Liver (tissue), 9 donors: ENCODE data around the gene DHPS. TPM values are rescaled to one million over a fixed set of nuclear protein-coding genes. Genes with fewer than 3 reads are reported as not detected.

Experiments used
- DNase-seq: peaks from one replicate; pipeline ENCODE4 v3.0.0-alpha.2; 2017; ENCODE audit warnings: low spot score
- H3K27ac ChIP-seq, 2 donors: one replicate each; pipeline ENCODE4 v1.7.0; 2013; ENCODE audit warnings: inconsistent platforms in 2 of 2, low read length in 2 of 2, control low read depth in 1 of 2, low read depth in 1 of 2, mild to moderate bottlenecking in 1 of 2
- H3K27me3 ChIP-seq, 4 donors: one replicate each; pipeline versions ENCODE4 v1.6.1 to v1.7.0; 2013; ENCODE audit warnings: low read length in 3 of 4, inconsistent platforms in 1 of 4, mild to moderate bottlenecking in 1 of 4, moderate library complexity in 1 of 4; ENCODE audit not compliant: control insufficient read depth in 4 of 4, insufficient read depth in 4 of 4
- H3K36me3 ChIP-seq, 4 donors: one replicate each; pipeline versions ENCODE4 v1.6.1 to v1.7.0; 2013; ENCODE audit warnings: low read length in 3 of 4, mild to moderate bottlenecking in 3 of 4, low read depth in 1 of 4, moderate library complexity in 1 of 4; ENCODE audit not compliant: control insufficient read depth in 4 of 4, insufficient read depth in 3 of 4
- H3K4me1 ChIP-seq, 4 donors: one replicate each; pipeline versions ENCODE4 v1.6.1 to v1.7.0; 2013; ENCODE audit warnings: low read length in 3 of 4, mild to moderate bottlenecking in 3 of 4, moderate library complexity in 1 of 4; ENCODE audit not compliant: control insufficient read depth in 4 of 4, insufficient read depth in 4 of 4
- H3K4me3 ChIP-seq, 3 donors: one replicate each; pipeline versions ENCODE4 v1.6.1 to v1.7.0; 2013; ENCODE audit warnings: low read length in 3 of 3, control low read depth in 1 of 3, low read depth in 1 of 3, mild to moderate bottlenecking in 1 of 3
- H3K9ac ChIP-seq, 2 donors: one replicate each; pipeline ENCODE4 v1.7.0; 2013; ENCODE audit warnings: low read length in 2 of 2, mild to moderate bottlenecking in 2 of 2, moderate library complexity in 2 of 2, control low read depth in 1 of 2, low read depth in 1 of 2
- H3K9me3 ChIP-seq, 4 donors: one replicate each; pipeline versions ENCODE4 v1.6.1 to v1.7.0; 2013; ENCODE audit warnings: low read length in 3 of 4; ENCODE audit not compliant: control insufficient read depth in 4 of 4
- EGR1 ChIP-seq, 2 donors: IDR thresholded peaks; 2 replicates each; pipeline ENCODE4 v1.6.1; 2016 to 2018; ENCODE audit warnings: antibody characterized with exemption in 2 of 2, low read depth in 2 of 2
- FOXA1 ChIP-seq: IDR thresholded peaks from 2 replicates; pipeline ENCODE4 v1.6.1; 2016; ENCODE audit warnings: antibody characterized with exemption
- HNF4G ChIP-seq: IDR thresholded peaks from 2 replicates; pipeline ENCODE4 v1.6.1; 2016; ENCODE audit warnings: antibody characterized with exemption
- JUND ChIP-seq, 2 donors: IDR thresholded peaks; 2 replicates each; pipeline ENCODE4 v1.6.1; 2016; ENCODE audit warnings: antibody characterized with exemption in 2 of 2
- NR2F2 ChIP-seq: IDR thresholded peaks from 2 replicates; pipeline ENCODE4 v1.6.1; 2016; ENCODE audit warnings: antibody characterized with exemption
- RAD21 ChIP-seq, 2 donors: IDR thresholded peaks; 2 replicates each; pipeline ENCODE4 v1.6.1; 2016; ENCODE audit warnings: antibody characterized with exemption in 2 of 2, mild to moderate bottlenecking in 2 of 2
- RXRA ChIP-seq, 2 donors: IDR thresholded peaks; 2 replicates each; pipeline ENCODE4 v1.6.1; 2017 to 2018; ENCODE audit warnings: antibody characterized with exemption in 2 of 2, mild to moderate bottlenecking in 1 of 2
- SP1 ChIP-seq: IDR thresholded peaks from 2 replicates; pipeline ENCODE4 v1.6.1; 2018; ENCODE audit warnings: antibody characterized with exemption, mild to moderate bottlenecking
- WGBS: extraction: QIAGEN DNeasy Blood & Tissue Kit; methylation state at CpG from one replicate; pipeline ENCODE4 v1.1.7; 2013; 5-methylcytosine and 5-hydroxymethylcytosine counted together
- polyA plus RNA-seq, 2 donors: library from polyadenylated mRNA; stranded (reverse) in 1 of 2; unstranded in 1 of 2; fragments of 200-250 nt in 1 of 2; fragments of >200 nt in 1 of 2; fragmentation: Nextera tagmentation in 1 of 2; extraction: Ambion mirVana in 1 of 2; gene quantifications; one replicate each; pipeline versions ENCODE4 v1.2.1 to v1.2.3, GENCODE V29; 2013 to 2015
- total RNA-seq, 2 donors: library from RNA; depleted of rRNA; stranded (reverse); fragments of >200 nt; gene quantifications; one replicate each; pipeline ENCODE4 v1.2.3, GENCODE V29; 2014
- TF ChIP-seq, protein P1 (sequence below): IDR thresholded peaks from 2 replicates; pipeline ENCODE4 v1.6.1; 2016; ENCODE audit warnings: antibody characterized with exemption, mild to moderate bottlenecking
- TF ChIP-seq, protein P2 (sequence below): fragments of 150-350 bp; IDR thresholded peaks from 2 replicates; pipeline ENCODE4 v1.5.1; 2017; ENCODE audit warnings: improper control_type of control experiment, low read depth, low read length; ENCODE audit not compliant: missing input control
- TF ChIP-seq, protein P3 (sequence below): IDR thresholded peaks from 2 replicates; pipeline ENCODE4 v1.6.1; 2016; ENCODE audit warnings: antibody characterized with exemption
- donor health status: healthy.
- donor health status: healthy.
- donor health status: healthy.
- donor health status: healthy.
- donor health status: healthy.

DHPS gene
- total and polyA plus RNA-seq, 4 donors = 29.1 to 53.9 (median 42.6) TPM

DNA sequence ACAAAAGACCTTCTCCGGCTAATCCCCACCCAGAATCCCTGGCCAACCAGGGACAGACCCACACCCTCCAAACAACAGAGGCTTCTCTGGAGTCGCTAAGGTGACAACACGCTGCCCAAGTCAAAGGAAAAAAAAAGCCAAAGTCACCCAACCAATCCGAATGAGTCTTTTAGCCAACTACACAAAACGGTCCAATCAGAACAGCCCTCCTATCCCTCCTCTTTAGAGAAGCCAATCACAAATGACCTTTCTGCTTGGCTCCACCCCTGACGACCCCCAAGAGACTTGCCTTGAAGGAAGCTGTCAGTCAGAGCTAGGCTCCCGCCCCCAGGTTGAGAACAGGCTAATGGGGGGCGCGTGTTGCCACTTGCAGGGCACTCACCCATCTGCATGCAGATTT, 21.4 kb upstream of the DHPS start:
- WGBS = 88% methylated on average over 9 of the region's 9 CpGs

DNA sequence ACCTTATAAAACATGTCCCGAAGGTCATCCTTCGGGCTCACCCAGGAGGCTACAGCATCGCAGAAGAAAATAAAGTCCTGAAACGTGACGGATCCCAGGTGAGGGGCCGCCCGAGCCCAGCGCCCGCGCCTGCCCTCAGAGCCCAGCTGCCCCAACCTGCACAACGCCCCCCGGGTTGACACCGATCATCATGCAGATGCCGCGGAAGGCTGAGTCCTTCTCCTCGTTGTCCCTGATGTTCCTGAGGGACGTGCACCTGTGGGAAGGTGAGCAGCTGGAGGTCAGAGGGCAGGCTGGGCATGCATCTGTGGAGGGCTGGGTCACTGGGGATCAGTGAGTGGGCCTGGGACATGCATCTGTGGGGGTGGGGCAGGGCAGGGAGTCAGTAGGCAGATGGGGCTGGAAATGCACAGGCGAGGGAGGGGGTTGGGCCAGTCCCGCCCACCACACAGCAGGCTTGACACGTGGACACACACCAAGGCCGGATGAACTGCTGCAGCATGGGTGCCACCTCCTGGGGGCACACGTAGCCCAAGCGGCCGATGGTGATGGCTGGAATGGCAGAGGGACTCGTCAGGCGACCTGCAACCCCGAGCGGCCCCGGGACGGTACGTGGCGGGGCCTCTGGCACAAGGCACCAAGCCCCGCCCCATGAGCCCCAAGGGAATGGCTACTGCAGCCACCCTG, 20.1 kb upstream of the DHPS start:
- DNase-seq = no peak

More for the DNA sequence above, 21.4 kb upstream of the DHPS start:
- no peak overlapping the region for H3K27ac ChIP-seq
- no peak overlapping the region for H3K4me3 ChIP-seq
- H3K9ac ChIP-seq = no peak overlapping the region
- no peaks in the 10 kb centered on the region for H3K27me3 ChIP-seq
- DNase-seq = no peak
- TF ChIP-seq FOXA1 (no peak), SP1 (peak; percentile 32)
- H3K36me3 ChIP-seq = peaks cover 28 to 67% (median 33%) of the 10 kb centered on the region in 4 donors
- no peaks in the 10 kb centered on the region for H3K4me1 ChIP-seq
- H3K9me3 ChIP-seq = no peaks in the 10 kb centered on the region

More for the DNA sequence above, 20.1 kb upstream of the DHPS start:
- no peak overlapping the region for H3K4me3 ChIP-seq
- no peaks in the 10 kb centered on the region for H3K27me3 ChIP-seq
- 94% methylated on average over 33 of the region's 33 CpGs for WGBS
- H3K36me3 ChIP-seq = peaks cover 28 to 68% (median 31%) of the 10 kb centered on the region in 4 donors
- no peak overlapping the region for H3K27ac ChIP-seq
- H3K9me3 ChIP-seq = no peaks in the 10 kb centered on the region
- no peak for TF ChIP-seq JUND (IDR thresholded peaks at IDR 0.05)
- TF ChIP-seq, protein P1, sequence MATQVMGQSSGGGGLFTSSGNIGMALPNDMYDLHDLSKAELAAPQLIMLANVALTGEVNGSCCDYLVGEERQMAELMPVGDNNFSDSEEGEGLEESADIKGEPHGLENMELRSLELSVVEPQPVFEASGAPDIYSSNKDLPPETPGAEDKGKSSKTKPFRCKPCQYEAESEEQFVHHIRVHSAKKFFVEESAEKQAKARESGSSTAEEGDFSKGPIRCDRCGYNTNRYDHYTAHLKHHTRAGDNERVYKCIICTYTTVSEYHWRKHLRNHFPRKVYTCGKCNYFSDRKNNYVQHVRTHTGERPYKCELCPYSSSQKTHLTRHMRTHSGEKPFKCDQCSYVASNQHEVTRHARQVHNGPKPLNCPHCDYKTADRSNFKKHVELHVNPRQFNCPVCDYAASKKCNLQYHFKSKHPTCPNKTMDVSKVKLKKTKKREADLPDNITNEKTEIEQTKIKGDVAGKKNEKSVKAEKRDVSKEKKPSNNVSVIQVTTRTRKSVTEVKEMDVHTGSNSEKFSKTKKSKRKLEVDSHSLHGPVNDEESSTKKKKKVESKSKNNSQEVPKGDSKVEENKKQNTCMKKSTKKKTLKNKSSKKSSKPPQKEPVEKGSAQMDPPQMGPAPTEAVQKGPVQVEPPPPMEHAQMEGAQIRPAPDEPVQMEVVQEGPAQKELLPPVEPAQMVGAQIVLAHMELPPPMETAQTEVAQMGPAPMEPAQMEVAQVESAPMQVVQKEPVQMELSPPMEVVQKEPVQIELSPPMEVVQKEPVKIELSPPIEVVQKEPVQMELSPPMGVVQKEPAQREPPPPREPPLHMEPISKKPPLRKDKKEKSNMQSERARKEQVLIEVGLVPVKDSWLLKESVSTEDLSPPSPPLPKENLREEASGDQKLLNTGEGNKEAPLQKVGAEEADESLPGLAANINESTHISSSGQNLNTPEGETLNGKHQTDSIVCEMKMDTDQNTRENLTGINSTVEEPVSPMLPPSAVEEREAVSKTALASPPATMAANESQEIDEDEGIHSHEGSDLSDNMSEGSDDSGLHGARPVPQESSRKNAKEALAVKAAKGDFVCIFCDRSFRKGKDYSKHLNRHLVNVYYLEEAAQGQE = no peak
- TF ChIP-seq RAD21 (IDR thresholded peaks at IDR 0.05) = no peak
- TF ChIP-seq, protein P2, sequence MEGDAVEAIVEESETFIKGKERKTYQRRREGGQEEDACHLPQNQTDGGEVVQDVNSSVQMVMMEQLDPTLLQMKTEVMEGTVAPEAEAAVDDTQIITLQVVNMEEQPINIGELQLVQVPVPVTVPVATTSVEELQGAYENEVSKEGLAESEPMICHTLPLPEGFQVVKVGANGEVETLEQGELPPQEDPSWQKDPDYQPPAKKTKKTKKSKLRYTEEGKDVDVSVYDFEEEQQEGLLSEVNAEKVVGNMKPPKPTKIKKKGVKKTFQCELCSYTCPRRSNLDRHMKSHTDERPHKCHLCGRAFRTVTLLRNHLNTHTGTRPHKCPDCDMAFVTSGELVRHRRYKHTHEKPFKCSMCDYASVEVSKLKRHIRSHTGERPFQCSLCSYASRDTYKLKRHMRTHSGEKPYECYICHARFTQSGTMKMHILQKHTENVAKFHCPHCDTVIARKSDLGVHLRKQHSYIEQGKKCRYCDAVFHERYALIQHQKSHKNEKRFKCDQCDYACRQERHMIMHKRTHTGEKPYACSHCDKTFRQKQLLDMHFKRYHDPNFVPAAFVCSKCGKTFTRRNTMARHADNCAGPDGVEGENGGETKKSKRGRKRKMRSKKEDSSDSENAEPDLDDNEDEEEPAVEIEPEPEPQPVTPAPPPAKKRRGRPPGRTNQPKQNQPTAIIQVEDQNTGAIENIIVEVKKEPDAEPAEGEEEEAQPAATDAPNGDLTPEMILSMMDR = no peak
- no peak for TF ChIP-seq NR2F2
- TF ChIP-seq SP1 = no peak
- TF ChIP-seq EGR1 (IDR thresholded peaks at IDR 0.05; ENCODE audit: low read depth in 2 of 2) = no peak
- TF ChIP-seq RXRA (IDR thresholded peaks at IDR 0.05) = no peak
- no peak for TF ChIP-seq FOXA1
- no peak for TF ChIP-seq HNF4G
- TF ChIP-seq, protein P3, sequence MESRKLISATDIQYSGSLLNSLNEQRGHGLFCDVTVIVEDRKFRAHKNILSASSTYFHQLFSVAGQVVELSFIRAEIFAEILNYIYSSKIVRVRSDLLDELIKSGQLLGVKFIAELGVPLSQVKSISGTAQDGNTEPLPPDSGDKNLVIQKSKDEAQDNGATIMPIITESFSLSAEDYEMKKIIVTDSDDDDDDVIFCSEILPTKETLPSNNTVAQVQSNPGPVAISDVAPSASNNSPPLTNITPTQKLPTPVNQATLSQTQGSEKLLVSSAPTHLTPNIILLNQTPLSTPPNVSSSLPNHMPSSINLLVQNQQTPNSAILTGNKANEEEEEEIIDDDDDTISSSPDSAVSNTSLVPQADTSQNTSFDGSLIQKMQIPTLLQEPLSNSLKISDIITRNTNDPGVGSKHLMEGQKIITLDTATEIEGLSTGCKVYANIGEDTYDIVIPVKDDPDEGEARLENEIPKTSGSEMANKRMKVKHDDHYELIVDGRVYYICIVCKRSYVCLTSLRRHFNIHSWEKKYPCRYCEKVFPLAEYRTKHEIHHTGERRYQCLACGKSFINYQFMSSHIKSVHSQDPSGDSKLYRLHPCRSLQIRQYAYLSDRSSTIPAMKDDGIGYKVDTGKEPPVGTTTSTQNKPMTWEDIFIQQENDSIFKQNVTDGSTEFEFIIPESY = no peak
- no peak overlapping the region for H3K9ac ChIP-seq
- peaks cover 0 to 6% (median 4%) of the 10 kb centered on the region in 4 donors for H3K4me1 ChIP-seq
